ENCODE data around the gene MPV17.

DNA sequence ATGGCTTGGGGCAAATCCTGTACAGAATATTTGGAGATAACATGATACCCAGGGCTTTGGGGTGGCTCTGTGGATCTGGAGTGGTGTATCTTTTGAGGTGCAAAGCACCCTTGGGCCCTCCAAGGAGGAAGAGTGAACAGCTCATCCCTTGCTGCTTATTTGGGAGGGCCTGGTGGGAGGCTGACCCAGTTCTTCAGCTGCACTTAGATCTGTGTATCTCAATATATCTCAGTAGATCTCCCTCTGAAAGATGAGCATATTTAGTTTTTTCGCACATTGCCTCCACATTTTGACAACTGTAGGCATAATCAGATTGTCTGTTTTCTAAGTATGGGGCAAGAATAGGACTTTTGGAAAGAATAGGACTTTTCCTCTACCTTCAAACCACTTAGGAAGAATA, 37.9 kb downstream of the MPV17 start:
- TF ChIP-seq, protein P1, sequence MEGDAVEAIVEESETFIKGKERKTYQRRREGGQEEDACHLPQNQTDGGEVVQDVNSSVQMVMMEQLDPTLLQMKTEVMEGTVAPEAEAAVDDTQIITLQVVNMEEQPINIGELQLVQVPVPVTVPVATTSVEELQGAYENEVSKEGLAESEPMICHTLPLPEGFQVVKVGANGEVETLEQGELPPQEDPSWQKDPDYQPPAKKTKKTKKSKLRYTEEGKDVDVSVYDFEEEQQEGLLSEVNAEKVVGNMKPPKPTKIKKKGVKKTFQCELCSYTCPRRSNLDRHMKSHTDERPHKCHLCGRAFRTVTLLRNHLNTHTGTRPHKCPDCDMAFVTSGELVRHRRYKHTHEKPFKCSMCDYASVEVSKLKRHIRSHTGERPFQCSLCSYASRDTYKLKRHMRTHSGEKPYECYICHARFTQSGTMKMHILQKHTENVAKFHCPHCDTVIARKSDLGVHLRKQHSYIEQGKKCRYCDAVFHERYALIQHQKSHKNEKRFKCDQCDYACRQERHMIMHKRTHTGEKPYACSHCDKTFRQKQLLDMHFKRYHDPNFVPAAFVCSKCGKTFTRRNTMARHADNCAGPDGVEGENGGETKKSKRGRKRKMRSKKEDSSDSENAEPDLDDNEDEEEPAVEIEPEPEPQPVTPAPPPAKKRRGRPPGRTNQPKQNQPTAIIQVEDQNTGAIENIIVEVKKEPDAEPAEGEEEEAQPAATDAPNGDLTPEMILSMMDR (conservative IDR thresholded peaks at IDR 0.05 in 1 of 2, IDR thresholded peaks at IDR 0.05 in 1 of 2; ENCODE audit: low read depth in 1 of 2, low read length in 2 of 2) = no peak
- TF ChIP-seq EZH2 (IDR thresholded peaks at IDR 0.05; ENCODE audit: low read length, missing control alignments) = no peak

All from fibroblast of lung (primary cell).